ENCODE data around the gene BRINP2. TPM values are rescaled to one million over a fixed set of nuclear protein-coding genes. Genes with fewer than 3 reads are reported as not detected.

The BRINP2 gene
- polyA plus RNA-seq, 2 of the 4 experiments (the other 2 are of a cell fraction), result 0.04 to 0.09 TPM

Other genes with a start within 250 kb of the BRINP2 start
- 0.07 TPM in 1 of 2 replicates, not detected in the other for gene ASTN1, start 6.2 kb upstream of the BRINP2 start, polyA plus RNA-seq (2011; rRNA removed)
- not detected in 3 replicates for gene ASTN1, start 6.2 kb upstream of the BRINP2 start, polyA plus RNA-seq (2017; fragmentation: RNase III; extraction: RNeasy Plus Mini Kit Qiagen cat#74134 plus additional on column Dnase treatment)

Measured in A549 (cell line).